Stomach (tissue), 9 donors: Measurements from ENCODE around the gene SLC25A28. TPM values are rescaled to one million over a fixed set of nuclear protein-coding genes. Genes with fewer than 3 reads are reported as not detected.
A peak's percentile ranks its signal among the peaks of the same experiment; 100 is the strongest.

Source experiments
- DNase-seq, 2 donors: peaks; one replicate each; pipeline versions ENCODE4 v3.0.0 to v3.0.0-alpha.2; 2013 to 2019
- H3K27ac ChIP-seq, 5 donors: fragments of 200-600 bp in 4 of 5; sonication (generic) in 4 of 5; one replicate each; pipeline ENCODE4 v1.5.1; 2013 to 2019; ENCODE audit warnings: mild to moderate bottlenecking in 1 of 5, moderate library complexity in 1 of 5
- H3K27me3 ChIP-seq, 3 donors: fragments of 200-600 bp; sonication (generic); one replicate each; pipeline ENCODE4 v1.5.1; 2017 to 2019; ENCODE audit warnings: mixed run types in 1 of 3
- H3K36me3 ChIP-seq, 4 donors: fragments of 200-600 bp; sonication (generic); 1 replicate in 3 of 4; 2 replicates in 1 of 4; pipeline ENCODE4 v1.5.1; 2016 to 2019
- H3K4me1 ChIP-seq, 4 donors: fragments of 200-600 bp; sonication (generic); one replicate each; pipeline ENCODE4 v1.5.1; 2016 to 2019
- H3K4me3 ChIP-seq, 4 donors: fragments of 200-600 bp; sonication (generic) in 3 of 4; one replicate each; pipeline ENCODE4 v1.5.1; 2016 to 2019; ENCODE audit warnings: mild to moderate bottlenecking in 1 of 4
- H3K9me3 ChIP-seq, 4 donors: fragments of 200-600 bp; sonication (generic); one replicate each; pipeline ENCODE4 v1.5.1; 2016 to 2019
- CTCF ChIP-seq, 7 experiments: fragments of 450-650 bp in 4 of 7; fragments of 200-600 bp in 3 of 7; sonication (generic) in 3 of 7; IDR thresholded peaks; one replicate each; pipeline ENCODE4 v1.5.1; 2016 to 2019; ENCODE audit warnings: antibody characterized with exemption in 7 of 7, control low read depth in 2 of 7, mild to moderate bottlenecking in 1 of 7
- EP300 ChIP-seq: sonication (generic); formaldehyde crosslinking; IDR thresholded peaks from one replicate; pipeline ENCODE4 v1.6.1; 2017; ENCODE audit warnings: antibody characterized with exemption
- POLR2A ChIP-seq, 4 donors: fragments of 450-650 bp; IDR thresholded peaks; one replicate each; pipeline ENCODE4 v1.6.1; 2016; ENCODE audit warnings: antibody characterized with exemption in 4 of 4, control low read depth in 2 of 4, mild to moderate bottlenecking in 1 of 4, moderate library complexity in 1 of 4
- POLR2AphosphoS5 ChIP-seq, 3 donors: sonication (generic); formaldehyde crosslinking; IDR thresholded peaks; one replicate each; pipeline ENCODE4 v1.6.1; 2016; ENCODE audit warnings: antibody characterized with exemption in 3 of 3
- WGBS, 5 donors: extraction: QIAGEN DNeasy Blood & Tissue Kit in 3 of 5; methylation state at CpG; one replicate each; pipeline versions ENCODE4 v1.1.5 to v1.1.7; 2013 to 2018; 5-methylcytosine and 5-hydroxymethylcytosine counted together
- intact Hi-C: fragments of 100-400 bp; cut with DNase I; formaldehyde crosslinking; loops from one replicate; pipeline ENCODE4 v1.15.1; 2023; ENCODE audit warnings: low total_unique reads
- polyA plus RNA-seq, 3 donors: library from polyadenylated mRNA; stranded (reverse); fragments of 200-250 nt; gene quantifications; one replicate each; pipeline ENCODE4 v1.2.3, GENCODE V29; 2013
- total RNA-seq, 5 donors: library from RNA; depleted of rRNA; stranded (reverse); fragments of >200 nt; gene quantifications; one replicate each; pipeline versions ENCODE4 v1.1.0 to v1.2.3, GENCODE V29; 2014 to 2016
- donor health status: healthy with polysubstance abuse.
- donor health status: Bipolar disorder and iron deficiency.
- donor health status: healthy.

Gene SLC25A28
- total and polyA plus RNA-seq, 8 donors: 7.5 to 225 (median 53.9) TPM

GRCh38 chr10:99661377-99661763 is 41.1 kb upstream of the SLC25A28 start:
- no peaks in the 10 kb centered on the region for H3K27me3 ChIP-seq
- H3K4me3 ChIP-seq: peak overlapping the region in 1 of 4 donors; percentile 72
- peak overlapping the region in 2 of 5 donors; percentile 12 to 26 for H3K27ac ChIP-seq
- peaks cover 6 to 43% (median 27%) of the 10 kb centered on the region in 4 donors for H3K4me1 ChIP-seq
- TF ChIP-seq POLR2AphosphoS5 (IDR thresholded peaks at IDR 0.05) (no peak), POLR2A (IDR thresholded peaks at IDR 0.05) (no peak), EP300 (no peak), CTCF (IDR thresholded peaks at IDR 0.05) (no peak)
- H3K9me3 ChIP-seq: no peaks in the 10 kb centered on the region
- 27 to 45% (median 34%) methylated on average over 6 of the region's 6 CpGs for WGBS, 5 donors
- intact Hi-C loops: no loop called here
- DNase-seq: no peak
- H3K36me3 ChIP-seq: peaks cover 0 to 27% (median 21%) of the 10 kb centered on the region in 4 donors

GRCh38 chr10:99660662-99661376 is 40.6 kb upstream of the SLC25A28 start:
- TF ChIP-seq POLR2A (IDR thresholded peaks at IDR 0.05) (no peak), CTCF (IDR thresholded peaks at IDR 0.05) (no peak), EP300 (no peak), POLR2AphosphoS5 (IDR thresholded peaks at IDR 0.05) (no peak)

GRCh38 chr10:99659868-99660366 is 39.7 kb upstream of the SLC25A28 start:
- H3K9me3 ChIP-seq: no peaks in the 10 kb centered on the region
- H3K4me3 ChIP-seq: peak overlapping the region; percentile 72 to 97 (median 86)
- peak in 1 of 2 donors; percentile 21 for DNase-seq
- intact Hi-C loops: no loop called here
- no peaks in the 10 kb centered on the region for H3K27me3 ChIP-seq
- H3K36me3 ChIP-seq: peaks cover 0 to 16% (median 11%) of the 10 kb centered on the region in 4 donors
- 9 to 16% (median 10%) methylated on average over 10 of the region's 10 CpGs for WGBS, 5 donors
- peak overlapping the region; percentile 61 to 84 (median 70) for H3K27ac ChIP-seq
- TF ChIP-seq CTCF (IDR thresholded peaks at IDR 0.05): no peak
- TF ChIP-seq POLR2A (IDR thresholded peaks at IDR 0.05): no peak
- no peak for TF ChIP-seq EP300
- TF ChIP-seq POLR2AphosphoS5 (IDR thresholded peaks at IDR 0.05): no peak
- H3K4me1 ChIP-seq: peaks cover 6 to 31% (median 26%) of the 10 kb centered on the region in 4 donors

More at GRCh38 chr10:99660662-99661376, 40.6 kb upstream of the SLC25A28 start:
- Histone ChIP-seq H3K27ac (peak overlapping the region in 2 of 5 donors; percentile 12 to 26), H3K9me3 (no peaks in the 10 kb centered on the region), H3K27me3 (no peaks in the 10 kb centered on the region), H3K4me1 (peaks cover 6 to 38% (median 26%) of the 10 kb centered on the region in 4 donors), H3K4me3 (peak overlapping the region in 2 of 4 donors; percentile 72 to 95), H3K36me3 (peaks cover 0 to 22% (median 16%) of the 10 kb centered on the region in 4 donors)
- intact Hi-C loops: no loop called here
- peak in 1 of 2 donors; percentile 37 for DNase-seq
- 69 to 81% (median 70%) methylated on average over 6 of the region's 6 CpGs for WGBS, 5 donors

- Histone ChIP-seq H3K27ac (peak within 1 kb of the TSS; percentile 64 to 84 (median 70)), H3K4me1 (peaks cover 6 to 31% (median 26%) of the 10 kb centered on the region in 4 donors), H3K4me3 (peak within 1 kb of the TSS; percentile 72 to 97 (median 86)), H3K27me3 (no peaks in the 10 kb centered on the region), H3K9me3 (no peaks in the 10 kb centered on the region), H3K36me3 (peaks cover 0 to 10% (median 8%) of the 10 kb centered on the region in 4 donors)
- no peak for TF ChIP-seq EP300
- peak in 1 of 4 donors; percentile 62 for TF ChIP-seq POLR2A (IDR thresholded peaks at IDR 0.05)
- TF ChIP-seq POLR2AphosphoS5 (IDR thresholded peaks at IDR 0.05): peak; percentile 42 to 78 (median 73)
- peak in 5 of 7 experiments; percentile 31 to 81 (median 55) for TF ChIP-seq CTCF (IDR thresholded peaks at IDR 0.05)
- WGBS, 5 donors: 0% methylated on average over 27 to 71 of the region's 71 CpGs
- peak; percentile 97 to 99 for DNase-seq
- intact Hi-C loops: no loop called here
Measured at GRCh38 chr10:99659031-99659867, 39.0 kb upstream of the SLC25A28 start, which contains the start of gene ENTPD7. Gene ENTPD7, plus strand, starts transcription at chr10:99659509. Its CDS starts 448 bp downstream, at chr10:99659957.
